Choroid plexus epithelial cell (primary cell): ENCODE results near the gene KCNS1.

Experiments used
- DNase-seq: peaks from one replicate; pipeline ENCODE4 v3.0.0-alpha.2; 2010; ENCODE audit warnings: low read depth
- H3K4me3 ChIP-seq: 2 replicates; pipeline ENCODE4 v1.5.1; 2011; ENCODE audit warnings: low read depth, mild to moderate bottlenecking, control low read depth, low read length, moderate library complexity
- CTCF ChIP-seq: conservative IDR thresholded peaks from 2 replicates; pipeline ENCODE4 v1.5.1; 2011; ENCODE audit warnings: low read depth, mild to moderate bottlenecking, control low read depth, inconsistent platforms, low read length, moderate library complexity

The KCNS1 gene

GRCh38 chr20:45096781-45097180 is 4.1 kb downstream of the KCNS1 start:
- TF ChIP-seq CTCF, result no peak
- no peak for DNase-seq
- no peak overlapping the region for H3K4me3 ChIP-seq

- peak; percentile 78 for DNase-seq
- H3K4me3 ChIP-seq, result no peak overlapping the region
- peak; percentile 84 for TF ChIP-seq CTCF
Measured at GRCh38 chr20:45095805-45096238, 5.1 kb downstream of the KCNS1 start.

GRCh38 chr20:45094864-45095574 is 5.9 kb downstream of the KCNS1 start:
- DNase-seq, result no peak
- TF ChIP-seq CTCF, result no peak
- no peak overlapping the region for H3K4me3 ChIP-seq

GRCh38 chr20:45094201-45094600 is 6.7 kb downstream of the KCNS1 start:
- no peak overlapping the region for H3K4me3 ChIP-seq
- DNase-seq, result no peak
- TF ChIP-seq CTCF, result no peak

- no peak for TF ChIP-seq CTCF
- no peak overlapping the region for H3K4me3 ChIP-seq
- no peak for DNase-seq
Measured at GRCh38 chr20:45092898-45093297, 8.0 kb downstream of the KCNS1 start.

- DNase-seq, result no peak
- H3K4me3 ChIP-seq, result no peak overlapping the region
- no peak for TF ChIP-seq CTCF
Measured at GRCh38 chr20:45091366-45091765, 9.6 kb downstream of the KCNS1 start.

- no peak overlapping the region for H3K4me3 ChIP-seq
- no peak for DNase-seq
- TF ChIP-seq CTCF, result no peak
Measured at GRCh38 chr20:45090481-45090880, 10.4 kb downstream of the KCNS1 start.
